HUES6 (cell line): ENCODE data around the gene GPT2.

Experiments used
- H3K27ac ChIP-seq: 2 replicates; pipeline ENCODE4 v1.7.0; 2013; ENCODE audit warnings: low read depth, mild to moderate bottlenecking, low read length, inconsistent platforms
- H3K27me3 ChIP-seq: 2 replicates; pipeline ENCODE4 v1.6.1; 2013; ENCODE audit warnings: low read length; ENCODE audit not compliant: control insufficient read depth, insufficient read depth
- H3K36me3 ChIP-seq: 2 replicates; pipeline ENCODE4 v1.6.1; 2013; ENCODE audit warnings: low read length; ENCODE audit not compliant: control insufficient read depth, insufficient read depth
- H3K4me1 ChIP-seq: 2 replicates; pipeline ENCODE4 v1.6.1; 2013; ENCODE audit warnings: low read length; ENCODE audit not compliant: control insufficient read depth, insufficient read depth
- H3K4me3 ChIP-seq: 2 replicates; pipeline ENCODE4 v1.5.1; 2013; ENCODE audit warnings: low read depth, low read length
- H3K9ac ChIP-seq: one replicate; pipeline ENCODE4 v1.6.1; 2013; ENCODE audit warnings: mild to moderate bottlenecking, low read length
- H3K9me3 ChIP-seq: 2 replicates; pipeline ENCODE4 v1.6.1; 2013; ENCODE audit warnings: low read depth, low read length; ENCODE audit not compliant: control insufficient read depth, insufficient read depth

The GPT2 gene

GRCh38 chr16:46914556-46915201 is 30.5 kb downstream of the GPT2 start:
- no peak overlapping the region for H3K27ac ChIP-seq
- H3K4me1 ChIP-seq: no peaks in the 10 kb centered on the region; the same call in 1 of the 2 replicates
- no peak overlapping the region for H3K4me3 ChIP-seq
- peaks cover 94% of the 10 kb centered on the region for H3K36me3 ChIP-seq
- H3K9me3 ChIP-seq: no peaks in the 10 kb centered on the region
- no peaks in the 10 kb centered on the region for H3K27me3 ChIP-seq
- no peak overlapping the region for H3K9ac ChIP-seq

- no peak overlapping the region for H3K9ac ChIP-seq
- H3K4me1 ChIP-seq: no peaks in the 10 kb centered on the region; the same call in 1 of the 2 replicates
- no peak overlapping the region for H3K4me3 ChIP-seq
- no peak overlapping the region for H3K27ac ChIP-seq
- H3K9me3 ChIP-seq: no peaks in the 10 kb centered on the region
- peaks cover 94% of the 10 kb centered on the region for H3K36me3 ChIP-seq
- no peaks in the 10 kb centered on the region for H3K27me3 ChIP-seq
Observed at GRCh38 chr16:46915483-46916025, 31.4 kb downstream of the GPT2 start.

- Histone ChIP-seq H3K36me3 (peaks cover 94% of the 10 kb centered on the region), H3K4me1 (no peaks in the 10 kb centered on the region; the same call in 1 of the 2 replicates), H3K4me3 (no peak overlapping the region), H3K9ac (no peak overlapping the region), H3K27ac (no peak overlapping the region), H3K9me3 (no peaks in the 10 kb centered on the region), H3K27me3 (no peaks in the 10 kb centered on the region)
Observed at GRCh38 chr16:46916980-46917379, 32.8 kb downstream of the GPT2 start.

GRCh38 chr16:46918400-46918799 is 34.2 kb downstream of the GPT2 start:
- Histone ChIP-seq H3K4me1 (no peaks in the 10 kb centered on the region; the same call in 1 of the 2 replicates), H3K9me3 (no peaks in the 10 kb centered on the region), H3K27ac (no peak overlapping the region), H3K27me3 (no peaks in the 10 kb centered on the region), H3K36me3 (peaks cover 94% of the 10 kb centered on the region), H3K4me3 (no peak overlapping the region), H3K9ac (no peak overlapping the region)

GRCh38 chr16:46918905-46919792 is 35.0 kb downstream of the GPT2 start:
- Histone ChIP-seq H3K4me3 (no peak overlapping the region), H3K9ac (no peak overlapping the region), H3K36me3 (peaks cover 94% of the 10 kb centered on the region), H3K4me1 (no peaks in the 10 kb centered on the region; the same call in 1 of the 2 replicates), H3K9me3 (no peaks in the 10 kb centered on the region), H3K27me3 (no peaks in the 10 kb centered on the region), H3K27ac (no peak overlapping the region)

- H3K27ac ChIP-seq: no peak overlapping the region
- H3K9me3 ChIP-seq: no peaks in the 10 kb centered on the region
- H3K4me1 ChIP-seq: no peaks in the 10 kb centered on the region; the same call in 1 of the 2 replicates
- H3K27me3 ChIP-seq: no peaks in the 10 kb centered on the region
- peaks cover 94% of the 10 kb centered on the region for H3K36me3 ChIP-seq
- no peak overlapping the region for H3K4me3 ChIP-seq
- no peak overlapping the region for H3K9ac ChIP-seq
Observed at GRCh38 chr16:46920402-46921068, 36.4 kb downstream of the GPT2 start.

GRCh38 chr16:46922239-46922638 is 38.1 kb downstream of the GPT2 start:
- Histone ChIP-seq H3K27me3 (no peaks in the 10 kb centered on the region), H3K4me1 (no peaks in the 10 kb centered on the region), H3K27ac (no peak overlapping the region), H3K9me3 (no peaks in the 10 kb centered on the region), H3K36me3 (peaks cover 97% of the 10 kb centered on the region), H3K9ac (no peak overlapping the region), H3K4me3 (no peak overlapping the region)

- Histone ChIP-seq H3K4me1 (no peaks in the 10 kb centered on the region), H3K9ac (no peak overlapping the region), H3K36me3 (peaks cover 97% of the 10 kb centered on the region), H3K27me3 (no peaks in the 10 kb centered on the region), H3K27ac (no peak overlapping the region), H3K4me3 (no peak overlapping the region), H3K9me3 (no peaks in the 10 kb centered on the region)
Observed at GRCh38 chr16:46923513-46924295, 39.5 kb downstream of the GPT2 start.

- H3K9ac ChIP-seq: no peak overlapping the region
- H3K27ac ChIP-seq: no peak overlapping the region
- H3K4me3 ChIP-seq: no peak overlapping the region
- H3K36me3 ChIP-seq: peaks cover 97% of the 10 kb centered on the region
- H3K27me3 ChIP-seq: no peaks in the 10 kb centered on the region
- H3K9me3 ChIP-seq: no peaks in the 10 kb centered on the region
- H3K4me1 ChIP-seq: no peaks in the 10 kb centered on the region
Observed at GRCh38 chr16:46924402-46924801, 40.2 kb downstream of the GPT2 start.

- H3K9me3 ChIP-seq: no peaks in the 10 kb centered on the region
- H3K36me3 ChIP-seq: peaks cover 90% of the 10 kb centered on the region
- no peak overlapping the region for H3K27ac ChIP-seq
- no peak overlapping the region for H3K9ac ChIP-seq
- no peak overlapping the region for H3K4me3 ChIP-seq
- H3K27me3 ChIP-seq: no peaks in the 10 kb centered on the region
- no peaks in the 10 kb centered on the region for H3K4me1 ChIP-seq
Observed at GRCh38 chr16:46926470-46927225, 42.5 kb downstream of the GPT2 start.
